ENCODE results near the gene RHOH. TPM values are rescaled to one million over a fixed set of nuclear protein-coding genes. Genes with fewer than 3 reads are reported as not detected.

RHOH gene
- total and polyA plus RNA-seq, 10 of the 15 experiments (the other 5 are each of a cell fraction or from before 2014, with no cell fraction given), result 46.5 to 120 (median 57.9) TPM

GRCh38 chr4:40262077-40262528 lies 65.3 kb downstream of the RHOH start (continued):
- TF ChIP-seq E2F8 (IDR thresholded peaks at IDR 0.05; ENCODE audit: low read depth, partially characterized antibody) (no peak), SUPT20H (IDR thresholded peaks at IDR 0.05; ENCODE audit: borderline replicate concordance, control insufficient read depth, low read depth, low read length) (no peak), MYB (IDR thresholded peaks at IDR 0.05; ENCODE audit: borderline replicate concordance, low read depth, low read length) (no peak), GABPA (IDR thresholded peaks at IDR 0.05; ENCODE audit: low read depth) (no peak), RFX5 (IDR thresholded peaks at IDR 0.05; ENCODE audit: low read depth, low read length) (no peak), MEF2A (IDR thresholded peaks at IDR 0.05; ENCODE audit: insufficient read depth, low read depth, low read length) (no peak), PBX3 (IDR thresholded peaks at IDR 0.05; ENCODE audit: insufficient replicate concordance, low read depth, low read length) (no peak)

- ChIA-PET CTCF (no interaction called here), RAD21 (ENCODE audit: unreplicated experiment) (no interaction called here)
- no TSS peak for BruUV-seq (replicated peaks)
Observed at GRCh38 chr4:40262861-40263260, 66.0 kb downstream of the RHOH start.

More at GRCh38 chr4:40262861-40263260, 66.0 kb downstream of the RHOH start:
- SMC1A ChIA-PET (ENCODE audit: uncharacterized antibody, unreplicated experiment), result interaction anchor here (0.7 kb wide), 1 partner anchor 740 kb away, joined by 3 read pairs; no protein-coding TSS in a partner anchor
- no peaks in the 10 kb centered on the region for H3K27me3 ChIP-seq (replicated peaks in 1 of 2; ENCODE audit: control insufficient read depth in 2 of 2, insufficient read depth in 2 of 2, low read length in 1 of 2)
- H3K4me2 ChIP-seq (ENCODE audit: control insufficient read depth, insufficient read depth), result no peak overlapping the region
- H3K9me3 ChIP-seq (replicated peaks; ENCODE audit: control insufficient read depth, insufficient read depth, low read length), result no peaks in the 10 kb centered on the region
- intact Hi-C loops (cut with micrococcal nuclease; ENCODE audit: unreplicated experiment) (no loop called here), in situ Hi-C loops (cut with MboI) (no loop called here)
- H4K20me1 ChIP-seq (ENCODE audit: control insufficient read depth, insufficient read depth), result no peaks in the 10 kb centered on the region
- TF ChIP-seq BCLAF1 (IDR thresholded peaks at IDR 0.05), result no peak
- TF ChIP-seq JUNB (IDR thresholded peaks at IDR 0.05), result no peak
- no peak for TF ChIP-seq BHLHE40 (IDR thresholded peaks at IDR 0.05; ENCODE audit: borderline replicate concordance in 1 of 2, low read depth in 2 of 2, low read length in 1 of 2)
- no peak for TF ChIP-seq ZNF687 (IDR thresholded peaks at IDR 0.05)
- no peak overlapping the region for H3K4me3 ChIP-seq
- no peak overlapping the region for H2AFZ ChIP-seq (ENCODE audit: control insufficient read depth, low read depth, low read length)
- no peak for ATAC-seq
- no peak overlapping the region for H3K9ac ChIP-seq (ENCODE audit: control insufficient read depth, insufficient read depth, low read length)
- H3K36me3 ChIP-seq (ENCODE audit: control insufficient read depth in 2 of 2, insufficient read depth in 2 of 2, low read length in 1 of 2), result no peaks in the 10 kb centered on the region
- DNase-seq (ENCODE audit: low read depth, low spot score), result no peak
- FAIRE-seq, result no peak
- H3K4me1 ChIP-seq (ENCODE audit: control insufficient read depth, insufficient read depth, low read length), result peaks cover 9% of the 10 kb centered on the region
- no peak overlapping the region for H3K27ac ChIP-seq (ENCODE audit: control insufficient read depth, insufficient read depth)
- POLR2A ChIA-PET, result interaction anchor here (0.7 kb wide), 1 partner anchor 531 kb away, joined by 4 read pairs; no protein-coding TSS in a partner anchor
- WGBS (ENCODE audit: insufficient coverage, insufficient replicate concordance, low lambda C conversion rate, missing lambda C conversion rate), result 34% methylated on average over 2 of the region's 2 CpGs
- no peaks in the 10 kb centered on the region for H3K79me2 ChIP-seq (ENCODE audit: control insufficient read depth, insufficient read depth, low read length)

Data from GM12878 (cell line).